Measurements from ENCODE around the gene TCF7. TPM values are rescaled to one million over a fixed set of nuclear protein-coding genes. Genes with fewer than 3 reads are reported as not detected.

The TCF7 gene
- total RNA-seq, 1 donor, result 3.3 TPM

DNA sequence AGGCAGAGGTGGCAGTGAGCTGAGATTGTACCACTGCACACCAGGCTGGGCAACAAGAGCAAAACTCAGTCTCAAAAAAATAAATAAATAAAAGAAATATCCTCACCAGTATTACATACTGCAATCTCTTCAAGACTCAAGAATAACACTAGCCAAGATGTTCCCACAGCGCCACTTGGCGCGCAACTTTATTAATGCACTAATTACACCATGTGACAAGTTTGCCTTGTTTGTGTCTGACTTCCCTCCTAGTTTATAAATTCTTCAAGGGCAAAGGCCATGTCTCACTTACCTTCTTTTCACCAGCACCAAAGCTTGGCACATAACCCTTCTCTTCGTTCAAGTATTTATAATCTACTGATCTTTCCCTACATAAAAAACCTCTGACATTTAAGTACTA, 57.5 kb downstream of the TCF7 start:
- H3K9me3 ChIP-seq (ENCODE audit: low read depth, low read length), result no peaks in the 10 kb centered on the region
- H2AFZ ChIP-seq (ENCODE audit: low read length), result no peak overlapping the region
- H3K4me2 ChIP-seq (ENCODE audit: insufficient read depth, low read length), result no peak overlapping the region
- peaks cover 93% of the 10 kb centered on the region for H3K79me2 ChIP-seq (ENCODE audit: insufficient read depth, low read length)
- peak overlapping the region; percentile 33 for H3K27ac ChIP-seq (ENCODE audit: low read depth, low read length)
- H4K20me1 ChIP-seq (ENCODE audit: insufficient read depth, low read length), result peaks cover 78% of the 10 kb centered on the region
- peaks cover 18% of the 10 kb centered on the region for H3K4me1 ChIP-seq (ENCODE audit: insufficient read depth, low read length)
- H3K27me3 ChIP-seq (ENCODE audit: insufficient read depth, low read length), result no peaks in the 10 kb centered on the region
- H3K36me3 ChIP-seq (ENCODE audit: insufficient read depth, low read length), result peaks cover 62% of the 10 kb centered on the region
- no peak for DNase-seq (ENCODE audit: insufficient read length, low spot score, missing footprints)
- TF ChIP-seq, protein P1, sequence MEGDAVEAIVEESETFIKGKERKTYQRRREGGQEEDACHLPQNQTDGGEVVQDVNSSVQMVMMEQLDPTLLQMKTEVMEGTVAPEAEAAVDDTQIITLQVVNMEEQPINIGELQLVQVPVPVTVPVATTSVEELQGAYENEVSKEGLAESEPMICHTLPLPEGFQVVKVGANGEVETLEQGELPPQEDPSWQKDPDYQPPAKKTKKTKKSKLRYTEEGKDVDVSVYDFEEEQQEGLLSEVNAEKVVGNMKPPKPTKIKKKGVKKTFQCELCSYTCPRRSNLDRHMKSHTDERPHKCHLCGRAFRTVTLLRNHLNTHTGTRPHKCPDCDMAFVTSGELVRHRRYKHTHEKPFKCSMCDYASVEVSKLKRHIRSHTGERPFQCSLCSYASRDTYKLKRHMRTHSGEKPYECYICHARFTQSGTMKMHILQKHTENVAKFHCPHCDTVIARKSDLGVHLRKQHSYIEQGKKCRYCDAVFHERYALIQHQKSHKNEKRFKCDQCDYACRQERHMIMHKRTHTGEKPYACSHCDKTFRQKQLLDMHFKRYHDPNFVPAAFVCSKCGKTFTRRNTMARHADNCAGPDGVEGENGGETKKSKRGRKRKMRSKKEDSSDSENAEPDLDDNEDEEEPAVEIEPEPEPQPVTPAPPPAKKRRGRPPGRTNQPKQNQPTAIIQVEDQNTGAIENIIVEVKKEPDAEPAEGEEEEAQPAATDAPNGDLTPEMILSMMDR (IDR thresholded peaks at IDR 0.05; ENCODE audit: extremely low read depth, low read depth, low read length), result no peak
- H3K4me3 ChIP-seq (ENCODE audit: insufficient read depth, low read length), result no peak overlapping the region

DNA sequence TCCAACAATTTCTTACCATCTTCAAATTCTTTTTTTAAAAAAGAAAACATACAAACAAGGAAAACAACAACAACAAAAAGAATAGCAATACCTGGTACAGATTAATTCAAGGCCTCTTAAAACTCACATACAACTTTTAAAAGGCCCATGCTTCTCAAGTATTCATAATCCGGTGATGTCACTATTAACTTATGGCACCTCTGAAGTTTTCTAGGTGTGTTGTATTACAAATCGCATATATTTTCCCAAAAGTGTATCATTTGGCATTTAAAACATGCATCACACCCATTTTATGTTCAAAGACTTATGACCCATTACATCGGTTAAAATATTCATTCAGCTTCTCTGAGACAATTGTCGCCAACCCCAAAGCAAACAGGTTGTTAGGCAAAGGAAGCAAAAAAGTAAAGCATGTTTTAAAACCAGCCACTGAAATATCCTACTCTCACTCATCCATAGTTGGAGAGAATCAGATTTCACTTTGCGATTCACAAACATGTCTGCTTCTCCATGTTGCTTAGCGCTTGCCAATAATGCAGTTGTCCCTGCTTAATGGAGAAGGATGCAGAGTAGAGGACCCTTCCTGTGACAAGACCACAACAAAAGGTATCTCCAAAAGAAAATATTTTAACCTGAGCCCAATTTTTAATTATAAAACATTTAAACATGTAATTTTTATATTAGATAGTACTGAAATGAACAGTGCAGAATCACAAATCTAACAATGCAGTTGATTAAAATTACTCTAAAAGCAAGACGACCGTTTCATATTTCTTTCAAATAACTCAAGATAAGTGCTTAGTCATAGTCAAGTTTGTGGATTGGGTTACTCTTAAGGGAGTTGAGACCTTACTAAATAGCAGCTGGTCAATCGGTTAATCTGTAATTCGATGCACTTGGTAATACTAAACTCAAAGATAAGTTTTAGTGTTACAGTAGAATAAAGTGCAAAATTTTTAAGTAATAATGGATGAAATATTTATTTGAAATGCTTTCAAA, 60.7 kb downstream of the TCF7 start:
- peak overlapping the region; percentile 96 for H3K4me3 ChIP-seq (ENCODE audit: insufficient read depth, low read length)
- H4K20me1 ChIP-seq (ENCODE audit: insufficient read depth, low read length), result peaks cover 56% of the 10 kb centered on the region
- H3K9me3 ChIP-seq (ENCODE audit: low read depth, low read length), result no peaks in the 10 kb centered on the region
- TF ChIP-seq, protein P1 (IDR thresholded peaks at IDR 0.05; ENCODE audit: extremely low read depth, low read depth, low read length), result no peak
- peak overlapping the region; percentile 99 for H3K4me2 ChIP-seq (ENCODE audit: insufficient read depth, low read length)
- peak overlapping the region; percentile 97 for H3K27ac ChIP-seq (ENCODE audit: low read depth, low read length)
- H3K4me1 ChIP-seq (ENCODE audit: insufficient read depth, low read length), result peaks cover 26% of the 10 kb centered on the region
- no peak overlapping the region for H2AFZ ChIP-seq (ENCODE audit: low read length)
- no peak for DNase-seq (ENCODE audit: insufficient read length, low spot score, missing footprints)
- peaks cover 68% of the 10 kb centered on the region for H3K79me2 ChIP-seq (ENCODE audit: insufficient read depth, low read length)
- no peaks in the 10 kb centered on the region for H3K27me3 ChIP-seq (ENCODE audit: insufficient read depth, low read length)
- H3K36me3 ChIP-seq (ENCODE audit: insufficient read depth, low read length), result peaks cover 38% of the 10 kb centered on the region

DNA sequence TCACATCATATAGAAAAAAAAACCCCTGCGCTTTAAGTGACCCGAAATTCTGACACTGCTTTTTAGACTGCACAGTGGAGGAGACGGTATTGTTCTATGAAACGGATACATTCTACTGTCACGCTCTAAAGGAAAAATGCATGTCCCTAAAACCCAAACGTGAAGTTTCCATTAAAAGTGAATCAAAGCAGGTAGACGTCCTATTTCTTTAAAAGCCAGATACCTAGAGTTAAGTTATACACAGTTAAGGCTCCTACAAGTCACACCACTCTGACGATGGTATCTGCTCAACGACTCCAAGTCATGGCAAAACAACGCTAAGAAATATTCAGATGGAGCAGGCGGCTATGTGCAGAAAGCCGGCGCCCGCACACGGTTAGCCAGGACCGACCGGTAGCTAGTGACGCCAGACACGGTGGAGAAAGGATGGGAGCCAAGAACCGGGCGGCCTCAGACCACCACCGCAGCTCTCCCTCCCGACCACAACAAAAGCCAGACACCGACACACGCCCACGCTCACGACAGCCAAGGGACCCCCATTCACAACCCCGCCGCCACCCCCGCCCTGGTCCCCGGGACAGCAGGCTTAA, 61.5 kb downstream of the TCF7 start:
- peaks cover 48% of the 10 kb centered on the region for H4K20me1 ChIP-seq (ENCODE audit: insufficient read depth, low read length)
- no peak for DNase-seq (ENCODE audit: insufficient read length, low spot score, missing footprints)
- peaks cover 26% of the 10 kb centered on the region for H3K4me1 ChIP-seq (ENCODE audit: insufficient read depth, low read length)
- peak overlapping the region; percentile 99 for H3K4me2 ChIP-seq (ENCODE audit: insufficient read depth, low read length)
- H2AFZ ChIP-seq (ENCODE audit: low read length), result no peak overlapping the region
- peaks cover 59% of the 10 kb centered on the region for H3K79me2 ChIP-seq (ENCODE audit: insufficient read depth, low read length)
- peaks cover 29% of the 10 kb centered on the region for H3K36me3 ChIP-seq (ENCODE audit: insufficient read depth, low read length)
- H3K9me3 ChIP-seq (ENCODE audit: low read depth, low read length), result no peaks in the 10 kb centered on the region
- peak overlapping the region; percentile 96 for H3K4me3 ChIP-seq (ENCODE audit: insufficient read depth, low read length)
- TF ChIP-seq, protein P1 (IDR thresholded peaks at IDR 0.05; ENCODE audit: extremely low read depth, low read depth, low read length), result no peak
- peak overlapping the region; percentile 97 for H3K27ac ChIP-seq (ENCODE audit: low read depth, low read length)
- H3K27me3 ChIP-seq (ENCODE audit: insufficient read depth, low read length), result no peaks in the 10 kb centered on the region
